ENCODE data around the gene CYLC2.

Gene CYLC2, protein sequence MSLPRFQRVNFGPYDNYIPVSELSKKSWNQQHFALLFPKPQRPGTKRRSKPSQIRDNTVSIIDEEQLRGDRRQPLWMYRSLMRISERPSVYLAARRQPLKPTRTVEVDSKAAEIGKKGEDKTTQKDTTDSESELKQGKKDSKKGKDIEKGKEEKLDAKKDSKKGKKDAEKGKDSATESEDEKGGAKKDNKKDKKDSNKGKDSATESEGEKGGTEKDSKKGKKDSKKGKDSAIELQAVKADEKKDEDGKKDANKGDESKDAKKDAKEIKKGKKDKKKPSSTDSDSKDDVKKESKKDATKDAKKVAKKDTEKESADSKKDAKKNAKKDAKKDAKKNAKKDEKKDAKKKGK

DNA sequence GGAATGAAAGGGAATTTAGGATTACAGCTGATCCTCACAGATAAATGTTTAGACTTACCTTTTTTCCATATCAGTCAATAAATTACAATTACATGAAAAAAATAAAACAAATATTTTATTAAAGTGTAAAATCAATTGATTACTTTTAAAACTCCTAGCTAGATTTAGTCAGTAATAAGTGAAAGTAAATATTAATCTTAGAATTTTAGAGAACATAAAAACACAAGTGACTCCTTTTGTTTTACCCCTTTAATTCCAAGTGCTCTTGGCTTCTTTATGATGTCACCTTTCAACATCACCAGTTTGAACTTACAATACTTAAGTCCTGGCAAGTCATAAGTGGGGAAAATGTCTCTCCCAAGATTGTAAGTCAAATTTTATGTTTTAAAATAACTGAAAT, at the start of gene CYLC2:
TSS of gene CYLC2 (plus strand) at position 301 of the 400 bp plus-strand sequence. CDS start at position 349, 48 bp downstream.
- DNase-seq (ENCODE audit: low read depth) = no peak

DNA sequence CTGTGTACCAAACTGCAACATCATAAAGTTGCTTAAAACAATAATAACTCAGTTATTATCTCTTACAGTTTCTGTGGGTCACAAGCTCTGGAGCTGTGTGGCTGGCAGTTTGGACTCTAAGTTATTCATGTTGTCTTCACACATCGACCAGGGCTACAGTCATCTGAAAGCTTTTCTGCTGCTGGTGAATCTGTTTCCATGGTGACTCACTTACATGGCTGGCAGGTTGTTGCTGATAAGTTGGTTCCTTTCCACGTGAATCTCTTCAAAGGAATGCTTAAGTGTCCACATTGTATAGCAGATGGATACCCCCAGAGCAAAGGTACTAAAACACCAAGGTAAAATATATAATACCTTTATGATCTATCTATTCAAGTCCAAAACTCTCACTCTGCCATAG, 44.8 kb upstream of the CYLC2 start:
- no peak for DNase-seq (ENCODE audit: low read depth)

DNA sequence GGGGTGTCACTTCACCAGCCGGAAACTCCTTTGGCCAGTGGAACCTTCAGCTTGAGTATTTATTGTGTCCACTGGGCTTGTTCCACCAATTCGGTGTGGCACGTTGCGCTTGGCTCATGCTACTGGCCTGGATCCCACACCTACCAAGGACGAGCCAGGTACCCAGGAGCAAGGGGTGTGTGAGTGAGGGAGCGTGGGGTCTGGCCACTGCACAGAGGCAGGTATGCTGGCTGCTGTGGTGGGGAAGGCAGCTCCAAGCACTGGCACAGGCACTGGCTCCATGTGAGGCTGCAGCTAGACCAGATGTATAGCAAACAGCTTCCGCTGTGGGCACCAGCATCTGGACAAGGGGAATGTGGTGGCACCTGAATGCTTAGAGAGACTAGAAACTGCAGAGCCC, 28.1 kb upstream of the CYLC2 start:
- DNase-seq (ENCODE audit: low read depth) = no peak

GRCh38 chr9:102967979-102968378, 27.2 kb upstream of the CYLC2 start:
- no peak for DNase-seq (ENCODE audit: low read depth)

GRCh38 chr9:102972780-102973179, 22.4 kb upstream of the CYLC2 start:
- DNase-seq (ENCODE audit: low read depth) = no peak

GRCh38 chr9:102974530-102974929, 20.6 kb upstream of the CYLC2 start:
- no peak for DNase-seq (ENCODE audit: low read depth)

DNA sequence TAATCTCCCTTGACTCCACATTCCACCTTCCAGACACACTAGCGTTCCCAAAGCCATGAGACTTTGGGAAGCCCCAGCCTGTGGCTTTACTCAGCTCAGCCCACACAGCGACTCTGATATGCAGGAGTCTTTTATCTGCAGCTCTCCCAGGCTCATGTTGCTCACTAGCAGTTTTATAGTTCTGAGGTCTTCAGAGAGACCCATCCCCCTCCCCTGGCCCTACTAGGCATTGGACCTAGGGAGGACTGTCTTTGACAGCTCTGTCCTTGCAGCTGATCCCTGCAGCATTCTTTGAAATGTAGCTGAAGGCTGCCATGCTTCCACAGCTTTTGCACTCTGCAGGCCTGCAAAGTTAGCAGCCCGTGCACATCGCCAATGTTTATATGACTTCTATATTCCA, 19.9 kb upstream of the CYLC2 start:
- no peak for DNase-seq (ENCODE audit: low read depth)

DNA sequence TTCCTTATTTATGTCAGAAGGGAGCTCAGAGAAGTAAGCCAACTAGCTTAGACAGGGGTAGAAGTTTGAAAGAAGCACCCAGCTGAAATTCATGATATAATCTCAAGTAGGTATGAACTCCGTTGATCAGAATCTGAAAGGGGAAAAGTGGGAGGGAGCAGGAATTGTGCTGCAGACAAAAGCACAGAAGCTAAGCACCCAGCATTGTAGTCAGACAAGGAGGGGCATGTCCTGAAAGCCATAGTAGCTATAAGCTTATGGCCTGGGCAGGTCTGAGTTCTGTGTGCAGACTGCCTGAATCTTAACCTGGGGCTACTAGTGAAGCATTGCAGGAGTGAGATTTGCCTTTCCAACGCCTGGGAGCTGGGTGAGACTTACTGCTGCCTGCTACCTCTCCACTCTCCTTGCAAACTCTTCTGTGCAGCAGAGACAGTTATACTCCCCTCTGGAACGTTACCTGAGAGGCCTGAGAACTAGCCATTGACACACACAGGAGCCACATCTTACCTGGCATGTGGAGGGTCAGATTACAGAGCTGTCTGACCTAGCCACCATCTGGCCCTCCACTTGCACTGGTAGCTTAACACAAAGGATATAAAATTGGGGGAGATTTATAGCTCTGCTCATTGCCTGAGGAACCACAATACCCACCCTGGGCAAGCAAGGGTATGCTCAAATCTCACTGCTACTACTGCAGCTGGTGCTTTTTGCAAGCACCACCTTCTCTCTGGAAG, 9.8 kb upstream of the CYLC2 start:
- DNase-seq (ENCODE audit: low read depth) = no peak

DNA sequence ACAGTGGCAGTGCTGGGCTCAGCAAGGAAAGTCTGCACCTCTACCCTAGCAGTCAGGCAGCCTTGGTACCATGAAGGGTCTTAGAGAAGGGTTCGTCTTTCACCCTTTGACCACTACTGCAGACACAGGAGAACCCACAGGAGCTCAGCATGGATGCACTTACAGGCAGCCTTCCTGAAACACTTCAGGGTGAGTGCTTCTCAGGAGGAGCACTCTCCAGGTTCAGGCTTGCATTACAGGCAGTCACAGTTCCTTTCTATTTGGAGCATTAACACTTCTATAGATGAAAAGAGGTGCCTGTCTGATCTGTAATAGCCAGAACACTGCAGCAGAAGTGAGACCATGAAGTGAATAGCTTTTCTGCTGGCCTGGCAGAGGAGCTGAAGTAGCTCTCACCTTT, 8.7 kb upstream of the CYLC2 start:
- DNase-seq (ENCODE audit: low read depth) = no peak

- DNase-seq (ENCODE audit: low read depth) = no peak
These were observed 8.6 kb downstream of the CYLC2 start for GRCh38 chr9:103003689-103004088.

GRCh38 chr9:103014242-103014641, 19.1 kb downstream of the CYLC2 start:
- DNase-seq (ENCODE audit: low read depth) = no peak

GRCh38 chr9:103025796-103026195, 30.7 kb downstream of the CYLC2 start:
- no peak for DNase-seq (ENCODE audit: low read depth)

GRCh38 chr9:103037508-103038477, 42.7 kb downstream of the CYLC2 start:
- DNase-seq (ENCODE audit: low read depth) = no peak

GRCh38 chr9:103041961-103042360, 46.8 kb downstream of the CYLC2 start:
- DNase-seq (ENCODE audit: low read depth) = no peak
